Suprapubic skin (tissue), 4 donors: ENCODE results near the gene JAKMIP1. TPM values are rescaled to one million over a fixed set of nuclear protein-coding genes. Genes with fewer than 3 reads are reported as not detected.
"Not testable (repeated sequence)": the region's sequence is repeated elsewhere in the genome, so short reads cannot be mapped to it uniquely, and the experiment has no call there.

Source experiments
- DNase-seq, 2 donors: peaks; one replicate each; pipeline ENCODE4 v3.0.0-alpha.2; 2019; ENCODE audit warnings: low spot score in 2 of 2
- H3K27ac ChIP-seq: fragments of 200-600 bp; sonication (generic); one replicate; pipeline ENCODE4 v1.5.1; 2019
- H3K27me3 ChIP-seq: fragments of 200-600 bp; sonication (generic); one replicate; pipeline ENCODE4 v1.5.1; 2019
- H3K36me3 ChIP-seq: fragments of 200-600 bp; sonication (generic); one replicate; pipeline ENCODE4 v1.5.1; 2019
- H3K4me1 ChIP-seq: fragments of 200-600 bp; sonication (generic); one replicate; pipeline ENCODE4 v1.5.1; 2019
- H3K4me3 ChIP-seq: fragments of 200-600 bp; sonication (generic); one replicate; pipeline ENCODE4 v1.5.1; 2019; ENCODE audit warnings: mild to moderate bottlenecking
- H3K9me3 ChIP-seq: fragments of 200-600 bp; sonication (generic); one replicate; pipeline ENCODE4 v1.5.1; 2019
- EP300 ChIP-seq: sonication (generic); formaldehyde crosslinking; IDR thresholded peaks from one replicate; pipeline ENCODE4 v1.6.1; 2017; ENCODE audit warnings: antibody characterized with exemption
- POLR2A ChIP-seq, 2 donors: fragments of 450-650 bp; IDR thresholded peaks; one replicate each; pipeline ENCODE4 v1.6.1; 2017; ENCODE audit warnings: antibody characterized with exemption in 2 of 2, mild to moderate bottlenecking in 2 of 2, moderate library complexity in 2 of 2
- POLR2AphosphoS5 ChIP-seq, 3 donors: sonication (generic); formaldehyde crosslinking; IDR thresholded peaks; one replicate each; pipeline ENCODE4 v1.6.1; 2017; ENCODE audit warnings: antibody characterized with exemption in 3 of 3
- WGBS: methylation state at CpG from one replicate; pipeline ENCODE4 v1.1.5; 2018; 5-methylcytosine and 5-hydroxymethylcytosine counted together
- total RNA-seq, 4 donors: library from RNA; depleted of rRNA; stranded (reverse); fragments of >200 nt; gene quantifications; one replicate each; pipeline ENCODE4 v1.1.0, GENCODE V29; 2016
- TF ChIP-seq, protein P1 (sequence below), 2 donors: fragments of 200-600 bp in 1 of 2; fragments of 450-650 bp in 1 of 2; sonication (generic) in 1 of 2; IDR thresholded peaks; one replicate each; pipeline ENCODE4 v1.5.1; 2016 to 2019; ENCODE audit warnings: antibody characterized with exemption in 2 of 2, mild to moderate bottlenecking in 1 of 2, moderate library complexity in 1 of 2

Gene JAKMIP1
- total RNA-seq, 4 donors from 2014 or later, result 0.24 TPM; not detected in 3

DNA sequence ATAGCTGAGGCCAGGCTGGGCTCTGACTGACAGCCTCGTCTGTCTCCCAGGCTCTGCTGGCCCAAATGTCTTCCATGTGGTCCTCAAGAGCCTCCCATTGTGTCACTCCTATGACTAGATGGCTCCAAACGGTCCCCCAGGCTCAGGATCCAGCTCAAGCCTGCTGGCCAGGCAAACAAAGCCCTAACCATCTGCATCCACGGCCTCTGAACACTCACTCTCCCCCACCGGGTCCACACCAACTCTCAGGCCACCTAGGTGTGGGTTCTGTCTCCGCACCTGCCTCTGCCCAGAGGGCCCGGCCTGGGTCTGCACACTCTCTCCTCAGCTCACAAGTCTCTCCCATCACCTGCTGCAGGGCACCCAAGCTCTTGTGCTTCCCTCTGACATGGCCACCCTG lies 52.9 kb downstream of the JAKMIP1 start:
- H3K36me3 ChIP-seq, result no peaks in the 10 kb centered on the region
- 67% methylated on average over 6 of the region's 6 CpGs for WGBS
- DNase-seq, result no peak

DNA sequence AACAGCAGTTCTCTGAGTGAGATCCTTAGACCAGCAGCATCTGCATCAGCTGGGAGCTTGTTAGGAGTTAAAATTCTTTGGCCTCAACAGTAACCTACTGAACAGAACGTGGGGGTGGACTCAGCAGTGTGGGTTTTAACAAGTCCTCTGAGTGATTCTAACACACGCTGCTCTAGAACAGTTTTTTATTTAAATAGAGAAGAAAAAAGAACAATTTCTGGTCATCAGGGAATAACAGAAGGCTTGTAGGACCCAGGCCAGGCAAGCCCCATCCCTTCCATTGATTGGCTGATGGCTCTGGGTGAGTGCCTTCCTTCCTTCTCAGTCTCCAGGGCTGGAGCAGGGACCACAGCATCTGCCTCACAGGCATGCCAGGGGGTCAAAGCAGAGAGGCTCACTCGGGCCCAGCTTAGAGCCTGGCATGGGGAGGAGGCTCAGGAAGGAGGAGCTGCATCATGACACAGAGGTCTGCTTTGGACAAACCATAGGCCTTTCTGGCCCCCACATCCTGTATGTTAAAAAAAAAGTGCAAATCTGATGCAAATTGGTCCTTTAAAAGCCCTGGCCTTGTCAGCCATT lies 56.7 kb downstream of the JAKMIP1 start:
- Histone ChIP-seq H3K4me3 (no peak overlapping the region), H3K27me3 (no peaks in the 10 kb centered on the region), H3K9me3 (no peaks in the 10 kb centered on the region), H3K4me1 (no peaks in the 10 kb centered on the region), H3K36me3 (no peaks in the 10 kb centered on the region), H3K27ac (no peak overlapping the region)
- DNase-seq, result no peak
- no peak for TF ChIP-seq POLR2AphosphoS5 (IDR thresholded peaks at IDR 0.05)
- TF ChIP-seq POLR2A (IDR thresholded peaks at IDR 0.05), result no peak
- TF ChIP-seq, protein P1, sequence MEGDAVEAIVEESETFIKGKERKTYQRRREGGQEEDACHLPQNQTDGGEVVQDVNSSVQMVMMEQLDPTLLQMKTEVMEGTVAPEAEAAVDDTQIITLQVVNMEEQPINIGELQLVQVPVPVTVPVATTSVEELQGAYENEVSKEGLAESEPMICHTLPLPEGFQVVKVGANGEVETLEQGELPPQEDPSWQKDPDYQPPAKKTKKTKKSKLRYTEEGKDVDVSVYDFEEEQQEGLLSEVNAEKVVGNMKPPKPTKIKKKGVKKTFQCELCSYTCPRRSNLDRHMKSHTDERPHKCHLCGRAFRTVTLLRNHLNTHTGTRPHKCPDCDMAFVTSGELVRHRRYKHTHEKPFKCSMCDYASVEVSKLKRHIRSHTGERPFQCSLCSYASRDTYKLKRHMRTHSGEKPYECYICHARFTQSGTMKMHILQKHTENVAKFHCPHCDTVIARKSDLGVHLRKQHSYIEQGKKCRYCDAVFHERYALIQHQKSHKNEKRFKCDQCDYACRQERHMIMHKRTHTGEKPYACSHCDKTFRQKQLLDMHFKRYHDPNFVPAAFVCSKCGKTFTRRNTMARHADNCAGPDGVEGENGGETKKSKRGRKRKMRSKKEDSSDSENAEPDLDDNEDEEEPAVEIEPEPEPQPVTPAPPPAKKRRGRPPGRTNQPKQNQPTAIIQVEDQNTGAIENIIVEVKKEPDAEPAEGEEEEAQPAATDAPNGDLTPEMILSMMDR (IDR thresholded peaks at IDR 0.05), result no peak
- no peak for TF ChIP-seq EP300
- 52% methylated on average over 3 of the region's 3 CpGs for WGBS

More for the DNA sequence above, 52.9 kb downstream of the JAKMIP1 start:
- Histone ChIP-seq H3K27me3 (peaks cover 20% of the 10 kb centered on the region), H3K27ac (no peak overlapping the region), H3K9me3 (no peaks in the 10 kb centered on the region), H3K4me1 (no peaks in the 10 kb centered on the region), H3K4me3 (no peak overlapping the region)
- TF ChIP-seq POLR2AphosphoS5 (IDR thresholded peaks at IDR 0.05), result no peak
- no peak for TF ChIP-seq POLR2A (IDR thresholded peaks at IDR 0.05)
- TF ChIP-seq, protein P1 (IDR thresholded peaks at IDR 0.05), result no peak
- no peak for TF ChIP-seq EP300

DNA sequence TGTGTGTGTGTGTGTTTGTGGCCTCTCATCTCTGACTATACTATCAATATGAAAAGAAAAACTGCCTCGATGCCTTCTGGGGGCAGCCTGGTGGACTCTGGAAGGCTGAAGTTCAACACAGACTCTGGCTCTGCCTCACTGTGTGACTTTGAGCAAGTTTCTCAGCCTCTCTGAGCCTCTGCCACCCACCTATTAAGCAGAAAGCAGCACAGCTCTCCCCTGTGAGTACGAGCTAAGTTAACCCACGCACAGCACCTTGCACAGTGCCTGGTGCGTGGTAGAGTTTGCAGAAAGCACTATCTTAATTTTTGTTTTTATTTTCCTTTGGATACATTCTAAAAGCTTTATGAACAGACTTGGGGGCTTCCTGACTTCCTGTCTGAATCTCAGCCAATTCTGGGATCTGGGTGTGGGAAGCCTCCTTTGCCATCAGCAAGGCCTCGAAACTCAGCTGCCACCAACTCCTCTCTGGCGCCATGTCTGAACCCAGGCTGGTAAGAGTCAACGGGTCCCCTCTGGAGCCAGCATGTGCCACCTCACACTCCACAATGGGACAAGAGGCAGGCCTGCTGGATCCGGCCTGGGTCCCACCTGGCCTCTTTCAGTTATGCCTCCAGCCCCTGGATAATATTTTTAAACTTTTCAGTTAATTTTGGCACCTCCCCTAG lies 57.3 kb downstream of the JAKMIP1 start:
- no peaks in the 10 kb centered on the region for H3K27me3 ChIP-seq
- H3K27ac ChIP-seq, result no peak overlapping the region
- H3K4me1 ChIP-seq, result no peaks in the 10 kb centered on the region
- no peaks in the 10 kb centered on the region for H3K36me3 ChIP-seq
- no peak for DNase-seq
- H3K9me3 ChIP-seq, result no peaks in the 10 kb centered on the region
- TF ChIP-seq, protein P1 (IDR thresholded peaks at IDR 0.05), result no peak
- TF ChIP-seq POLR2AphosphoS5 (IDR thresholded peaks at IDR 0.05) (no peak), EP300 (no peak), POLR2A (IDR thresholded peaks at IDR 0.05) (no peak)
- H3K4me3 ChIP-seq, result no peak overlapping the region
- WGBS, result 91% methylated on average over 8 of the region's 8 CpGs

DNA sequence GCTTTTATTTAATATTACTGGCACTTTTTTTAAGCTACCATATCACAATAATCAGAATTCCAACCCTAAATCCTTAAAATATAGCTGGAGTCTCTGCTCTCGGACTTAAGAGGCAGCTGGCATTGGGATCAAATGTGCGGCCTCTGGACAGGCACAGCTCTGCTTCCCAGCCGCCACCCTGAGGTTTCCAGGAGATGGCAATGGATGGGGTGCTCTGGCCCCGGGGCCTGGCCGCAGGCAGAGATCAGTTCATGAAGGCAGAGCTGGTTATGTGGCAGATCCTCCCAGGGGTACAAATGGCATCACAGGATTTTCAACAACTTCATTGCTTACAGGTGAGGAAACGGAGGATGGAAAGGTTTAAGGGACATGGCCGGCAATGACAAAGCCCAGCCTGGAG lies 57.8 kb downstream of the JAKMIP1 start:
- WGBS, result 91% methylated on average over 7 of the region's 7 CpGs
- TF ChIP-seq POLR2AphosphoS5 (IDR thresholded peaks at IDR 0.05) (no peak), EP300 (no peak), POLR2A (IDR thresholded peaks at IDR 0.05) (no peak)
- TF ChIP-seq, protein P1 (IDR thresholded peaks at IDR 0.05), result no peak

DNA sequence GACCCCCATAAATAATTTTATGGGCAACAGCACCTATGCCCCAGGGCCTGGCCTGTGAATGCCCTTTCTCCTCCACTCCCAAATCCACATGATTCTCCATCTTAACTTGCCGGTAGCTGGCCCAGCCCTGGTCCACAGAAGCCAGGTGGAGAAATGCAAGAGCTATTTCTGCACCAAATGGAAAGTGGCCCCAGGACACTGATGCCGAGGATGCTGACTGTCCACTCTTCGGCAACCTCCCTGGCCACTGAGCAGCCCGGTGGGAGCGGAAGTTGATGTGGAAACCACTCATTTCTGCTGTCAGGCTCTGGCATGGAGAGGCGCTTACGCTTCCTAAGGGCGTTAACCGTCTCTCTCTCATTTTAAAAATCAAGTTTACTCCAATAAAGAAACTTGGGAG lies 58.8 kb downstream of the JAKMIP1 start:
- TF ChIP-seq POLR2AphosphoS5 (IDR thresholded peaks at IDR 0.05), result no peak
- no peak for TF ChIP-seq EP300
- TF ChIP-seq POLR2A (IDR thresholded peaks at IDR 0.05), result no peak
- TF ChIP-seq, protein P1 (IDR thresholded peaks at IDR 0.05), result no peak
- DNase-seq, result no peak
- H3K9me3 ChIP-seq, result no peaks in the 10 kb centered on the region
- no peak overlapping the region for H3K27ac ChIP-seq
- H3K27me3 ChIP-seq, result no peaks in the 10 kb centered on the region
- H3K4me1 ChIP-seq, result no peaks in the 10 kb centered on the region
- H3K36me3 ChIP-seq, result no peaks in the 10 kb centered on the region
- no peak overlapping the region for H3K4me3 ChIP-seq
- WGBS, result 79% methylated on average over 9 of the region's 9 CpGs

More for the DNA sequence above, 57.8 kb downstream of the JAKMIP1 start:
- H3K4me3 ChIP-seq, result no peak overlapping the region
- no peak for DNase-seq
- H3K9me3 ChIP-seq, result no peaks in the 10 kb centered on the region
- no peak overlapping the region for H3K27ac ChIP-seq
- no peaks in the 10 kb centered on the region for H3K27me3 ChIP-seq
- no peaks in the 10 kb centered on the region for H3K4me1 ChIP-seq
- H3K36me3 ChIP-seq, result no peaks in the 10 kb centered on the region

DNA sequence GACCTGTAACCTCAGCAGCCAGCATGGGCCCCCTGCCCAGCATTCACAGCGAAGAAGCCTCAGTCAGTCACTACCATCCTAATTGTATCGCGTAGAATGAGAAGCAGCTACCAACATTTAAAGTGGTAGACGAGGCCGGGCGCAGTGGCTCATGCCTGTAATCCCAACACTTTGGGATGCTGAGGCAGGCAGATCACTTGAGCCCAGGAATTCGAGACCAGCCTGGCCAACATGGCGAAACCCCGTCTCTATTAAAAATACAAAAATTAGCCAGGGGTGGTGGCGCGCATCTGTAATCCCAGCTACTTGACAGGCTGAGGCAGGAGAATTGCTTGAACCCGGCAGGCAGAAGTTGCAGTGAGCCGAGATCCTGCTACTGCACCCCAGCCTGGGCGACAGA lies 59.3 kb downstream of the JAKMIP1 start:
- WGBS, result 88% methylated on average over 14 of the region's 14 CpGs
- not testable (repeated sequence) for H3K4me3 ChIP-seq, H3K36me3 ChIP-seq, H3K4me1 ChIP-seq, H3K27me3 ChIP-seq, H3K9me3 ChIP-seq, H3K27ac ChIP-seq, DNase-seq
